AG08395 (cell line): ENCODE data around the gene KRTCAP3.

Source experiments
- DNase-seq: peaks from one replicate; pipeline ENCODE4 v3.0.0; 2012; ENCODE audit warnings: mixed read lengths, low spot score

KRTCAP3 gene

DNA sequence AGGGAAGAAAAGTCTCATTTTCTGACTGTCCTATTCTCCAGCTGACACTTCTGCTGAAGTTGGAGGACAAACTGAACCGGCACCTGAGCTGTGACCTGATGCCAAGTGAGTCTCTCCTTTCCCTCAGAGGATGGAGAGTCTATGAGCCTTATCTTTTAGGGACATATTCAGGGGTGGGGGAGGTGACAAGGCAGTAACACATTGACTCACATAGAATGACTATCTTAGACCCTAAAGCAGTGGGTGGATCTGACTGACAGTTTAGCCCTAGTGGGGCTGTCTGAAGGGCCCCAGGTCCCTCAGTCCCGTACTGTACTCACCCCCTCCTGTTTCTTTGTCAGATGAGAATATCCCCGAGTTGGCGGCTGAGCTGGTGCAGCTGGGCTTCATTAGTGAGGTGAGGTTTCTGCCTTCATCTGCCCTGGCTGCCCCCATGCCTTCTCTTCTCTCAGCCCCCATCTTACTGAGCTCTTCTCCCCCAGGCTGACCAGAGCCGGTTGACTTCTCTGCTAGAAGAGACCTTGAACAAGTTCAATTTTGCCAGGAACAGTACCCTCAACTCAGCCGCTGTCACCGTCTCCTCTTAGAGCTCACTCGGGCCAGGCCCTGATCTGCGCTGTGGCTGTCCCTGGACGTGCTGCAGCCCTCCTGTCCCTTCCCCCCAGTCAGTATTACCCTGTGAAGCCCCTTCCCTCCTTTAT lies 805 bp upstream of the KRTCAP3 start:
- DNase-seq: no peak

- no peak for DNase-seq
Measured at GRCh38 chr2:27442920-27443282, 720 bp downstream of the KRTCAP3 start.

DNA sequence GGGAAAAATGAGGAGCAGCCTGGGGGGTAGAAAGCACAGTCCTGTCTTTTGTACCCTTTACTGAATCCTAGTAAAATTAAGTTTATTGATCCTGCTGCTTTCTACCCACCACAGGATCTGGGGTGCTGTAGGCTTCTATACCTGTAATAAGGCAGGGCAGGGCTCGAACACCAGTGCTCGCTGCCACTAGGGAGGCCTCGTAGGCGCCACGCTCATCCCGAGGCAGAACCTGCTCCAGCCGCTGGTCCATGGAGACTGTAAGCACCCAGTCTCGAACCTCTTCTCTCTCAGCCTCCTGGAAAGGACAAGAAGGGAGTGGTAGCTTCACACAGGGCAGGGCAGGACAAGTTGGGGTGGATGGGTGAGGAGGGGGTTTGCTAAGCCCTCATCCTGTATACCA lies 3.0 kb downstream of the KRTCAP3 start:
- no peak for DNase-seq

- no peak for DNase-seq
Measured at GRCh38 chr2:27445615-27446014, 3.4 kb downstream of the KRTCAP3 start.

DNA sequence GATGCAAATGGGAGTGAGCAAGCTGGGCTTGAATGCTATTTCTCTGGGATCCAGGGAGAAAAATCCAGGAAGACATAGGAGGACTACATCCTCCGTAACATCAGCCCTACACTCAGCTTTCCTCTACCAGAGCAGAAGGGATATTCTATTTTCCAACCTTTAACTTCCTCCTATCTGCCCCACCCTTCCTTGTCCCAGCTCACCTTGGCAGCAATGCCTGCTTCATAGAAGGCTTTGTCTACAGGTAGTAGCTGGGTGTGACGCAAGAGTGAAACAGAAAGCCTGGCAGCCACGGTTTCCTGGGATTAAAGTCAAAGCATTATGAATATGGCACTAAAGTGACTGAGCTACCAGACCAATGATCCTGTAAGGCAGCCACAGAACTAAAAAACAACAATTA lies 3.9 kb downstream of the KRTCAP3 start:
- DNase-seq: no peak

- no peak for DNase-seq
Measured at GRCh38 chr2:27448381-27448780, 6.2 kb downstream of the KRTCAP3 start.

DNA sequence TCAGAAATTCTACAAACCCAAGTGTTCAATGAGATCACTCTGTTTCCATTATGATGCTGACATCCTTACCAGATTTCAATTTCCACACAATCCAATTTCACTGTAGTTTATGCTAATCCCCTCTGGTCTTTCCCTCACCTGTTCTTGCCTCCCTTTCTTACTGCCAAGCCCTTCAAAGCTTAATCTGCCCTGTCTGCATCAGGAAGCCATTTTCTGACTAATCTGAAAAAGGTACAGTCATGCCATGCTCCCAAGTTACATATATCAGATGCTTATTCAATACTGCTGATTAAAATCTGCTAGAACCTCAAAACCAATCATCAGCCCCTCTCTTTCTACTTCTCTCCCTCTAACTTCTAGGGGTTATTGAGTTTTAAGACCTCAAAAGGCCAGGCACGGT lies 8.9 kb downstream of the KRTCAP3 start:
- no peak for DNase-seq

- no peak for DNase-seq
Measured at GRCh38 chr2:27453968-27454367, 11.8 kb downstream of the KRTCAP3 start.

DNA sequence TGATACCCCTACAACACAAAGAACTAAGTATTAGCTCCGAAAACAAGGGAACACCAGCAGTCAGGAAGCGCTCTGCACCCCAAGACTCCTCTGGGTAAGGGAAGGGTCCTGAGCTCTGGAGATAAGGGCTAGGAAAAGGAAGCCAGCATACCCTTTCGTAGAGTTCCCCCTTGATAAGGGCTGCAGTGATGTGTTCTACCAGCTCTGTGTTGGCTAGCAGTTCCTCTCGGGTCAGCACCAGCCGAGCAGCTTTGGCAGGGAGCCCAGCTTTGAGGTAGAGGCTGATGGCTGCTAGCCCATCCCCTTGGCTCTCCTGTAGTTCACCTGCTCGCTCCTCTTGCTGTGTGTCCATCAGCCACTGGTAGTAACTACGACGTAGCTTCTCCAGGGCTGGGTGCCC lies 18.9 kb downstream of the KRTCAP3 start:
- no peak for DNase-seq

DNA sequence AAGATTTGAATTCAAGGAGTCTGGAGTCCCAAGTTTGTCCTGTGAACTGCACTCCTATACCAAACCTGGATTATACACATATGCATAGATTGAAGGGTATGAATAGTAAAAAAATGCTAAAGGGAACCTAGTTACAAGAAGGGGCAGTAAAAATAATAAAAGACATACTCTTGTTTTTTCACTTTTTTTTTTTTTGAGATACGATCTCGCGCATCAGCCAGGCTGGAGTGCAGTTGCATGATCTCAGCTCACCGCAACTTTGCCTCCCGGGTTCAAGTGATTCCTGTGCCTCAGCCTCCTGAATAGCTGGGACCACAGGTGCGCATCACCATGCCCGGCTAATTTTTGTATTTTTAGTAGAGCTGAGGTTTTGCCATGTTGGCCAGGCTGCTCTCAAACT lies 22.3 kb downstream of the KRTCAP3 start:
- DNase-seq: no peak

GRCh38 chr2:27471961-27472360 lies 29.8 kb downstream of the KRTCAP3 start:
- no peak for DNase-seq

DNA sequence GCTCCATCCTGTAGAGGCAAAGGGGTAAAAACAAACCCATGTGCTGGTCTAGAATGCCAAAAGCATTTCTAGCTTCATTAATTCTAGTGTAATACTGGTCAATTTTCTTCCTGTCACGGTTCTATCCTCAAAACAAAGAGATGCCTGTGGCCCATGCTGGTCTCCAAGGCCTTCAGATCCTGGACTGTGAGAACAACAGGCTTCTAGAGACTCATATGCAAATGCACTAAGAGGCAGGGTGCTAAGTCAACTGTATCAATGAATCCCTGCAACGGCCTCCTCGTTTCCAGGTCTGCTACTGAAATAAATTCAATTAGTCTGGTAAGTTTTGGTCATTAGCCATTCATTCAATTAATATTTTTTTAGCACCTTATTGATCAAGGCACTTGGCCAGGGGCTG lies 43.3 kb downstream of the KRTCAP3 start:
- no peak for DNase-seq

DNA sequence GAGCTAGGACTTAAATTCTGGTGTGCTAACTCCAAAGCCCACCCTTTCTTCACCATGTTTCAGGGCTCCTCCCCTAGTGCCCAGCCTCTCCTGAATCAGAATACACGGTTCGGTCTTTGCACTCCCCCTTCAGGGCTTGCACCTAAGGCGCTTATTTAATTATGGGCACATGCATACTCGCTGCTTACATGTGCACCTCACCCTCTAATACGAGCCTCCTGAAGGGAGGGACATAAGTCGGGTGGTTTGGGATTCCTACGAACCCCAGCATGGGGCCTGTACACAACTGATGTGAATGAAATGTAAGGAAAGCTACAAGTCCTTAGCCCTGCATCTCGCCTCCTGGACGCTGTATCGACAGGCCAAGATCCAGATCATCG lies 46.9 kb downstream of the KRTCAP3 start:
- no peak for DNase-seq

DNA sequence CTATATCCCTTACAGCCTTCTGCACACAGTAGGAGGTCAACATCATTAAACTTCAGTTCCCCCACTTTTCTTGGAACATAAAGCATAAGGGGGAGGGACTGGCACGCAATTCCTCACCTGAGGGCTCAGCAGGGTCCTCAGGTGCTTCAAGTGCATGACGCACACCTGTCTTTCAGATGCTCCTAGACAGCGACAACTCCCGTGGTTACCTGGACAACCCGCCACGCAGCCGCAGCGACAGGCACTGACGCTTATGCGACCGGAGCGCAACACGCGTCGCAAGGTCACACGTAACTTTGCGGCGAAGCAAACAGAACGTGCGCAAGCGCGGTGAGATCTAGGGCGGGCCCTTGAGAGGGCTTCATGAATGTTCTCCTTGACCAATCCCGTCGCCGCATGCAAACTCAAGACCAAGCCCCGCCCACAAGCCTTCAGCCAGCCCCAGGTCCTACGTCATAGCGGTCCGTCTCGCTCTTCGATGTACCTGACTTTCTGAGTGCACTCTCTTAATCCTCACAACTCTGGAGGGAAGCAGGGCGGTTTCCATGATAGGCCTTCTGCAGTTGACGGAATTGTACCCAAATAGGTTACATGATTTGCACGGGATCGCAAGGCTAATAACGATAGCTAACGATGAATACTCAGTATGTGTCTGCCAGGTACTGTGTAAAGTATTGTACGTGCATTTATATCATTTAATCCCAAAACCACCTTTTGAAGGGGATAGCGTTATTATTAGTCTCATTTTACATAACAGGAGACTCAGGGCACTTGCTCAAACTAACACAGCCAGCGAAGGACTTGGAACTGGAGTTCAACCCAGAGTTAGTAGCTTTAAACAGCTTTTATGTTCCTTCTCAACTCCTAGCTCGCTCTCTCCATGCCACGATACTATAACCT lies 47.6 kb downstream of the KRTCAP3 start, which contains the start of gene IFT172:
IFT172 (minus strand) TSS at position 246 of the 900 bp plus-strand sequence; CDS start at position 156, 90 bp downstream.
- DNase-seq: peak; percentile 99

GRCh38 chr2:27492557-27492956 lies 50.4 kb downstream of the KRTCAP3 start:
- no peak for DNase-seq

DNA sequence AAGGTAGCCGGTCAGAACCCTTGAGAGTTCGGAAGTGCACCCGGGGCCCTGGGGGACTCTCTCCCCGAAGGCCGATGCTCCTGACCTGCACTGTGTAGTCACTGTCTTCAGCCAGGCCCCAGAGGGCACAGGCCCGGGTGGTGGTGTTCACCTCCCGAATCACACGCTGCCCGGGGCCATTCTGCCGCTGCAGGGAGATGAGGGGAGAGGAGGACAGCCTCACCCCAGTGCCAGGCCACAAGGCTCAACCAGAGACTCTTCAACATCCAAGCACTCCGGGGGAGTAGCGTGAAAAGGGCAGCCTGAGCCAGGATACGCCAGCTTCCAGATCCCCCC lies 51.7 kb downstream of the KRTCAP3 start:
- no peak for DNase-seq
